ENCODE measurements around the gene TBX5.

- TF ChIP-seq CTCF (optimal IDR thresholded peaks at IDR 0.05 in 1 of 3, IDR thresholded peaks at IDR 0.05 in 1 of 3, conservative IDR thresholded peaks at IDR 0.05 in 1 of 3; ENCODE audit: extremely low read depth in 1 of 3, insufficient read depth in 2 of 3, low read length in 3 of 3) (no peak), EZH2 (IDR thresholded peaks at IDR 0.05; ENCODE audit: low read length) (no peak)
Observed at GRCh38 chr12:114420182-114420943, 14.4 kb upstream of the TBX5 start.
